K562 (cell line): Measurements from ENCODE around the gene SLC22A12. TPM values are rescaled to one million over a fixed set of nuclear protein-coding genes. Genes with fewer than 3 reads are reported as not detected.

Experiments
- ATAC-seq: fragments of 200-7000 bp; cut with Tn5 transposase; 3 replicates; pipeline ENCODE4 v1.9.1; 2020; ENCODE audit warnings: moderate library complexity
- BruUV-seq: library from RNA; stranded (reverse); fragments of 400-500 nt; replicated peaks from 2 replicates; lab custom pipeline; 2021; lab: Mats Ljungman, UMichigan
- CTCF ChIA-PET: fragments of 300-600 bp; formaldehyde crosslinking; extraction: SDS; loops from one replicate; lab custom pipeline; 2021; ENCODE audit warnings: low intra/inter-chr PET ratio; lab: Yijun Ruan, JAX
- POLR2A ChIA-PET: fragments of 300-600, 350-650 bp; sonication (Branson Sonifier 250); formaldehyde crosslinking; extraction: SDS; loops from one replicate; lab custom pipeline; 2021; ENCODE audit warnings: antibody characterized with exemption, inconsistent platforms; lab: Yijun Ruan, JAX
- DNase-seq, 4 experiments: peaks; one replicate each; pipeline versions ENCODE4 v3.0.0 to v3.0.0-alpha.2; 2011 to 2018; ENCODE audit warnings: low spot score in 3 of 4, mixed read lengths in 3 of 4; ENCODE audit errors: extremely low read depth in 1 of 4
- FAIRE-seq: peaks from 2 replicates; lab custom pipeline; 2011; peaks lifted over from hg19 to GRCh38; lab: Jason Lieb, UNC
- H2AFZ ChIP-seq: 2 replicates; pipeline ENCODE4 v1.6.0; 2011; ENCODE audit warnings: low read depth, low read length, control low read depth, inconsistent platforms
- H3K27ac ChIP-seq: fragments of 200-600 bp; 3 replicates; pipeline ENCODE4 v1.8.0; 2011; ENCODE audit warnings: low read depth, mild to moderate bottlenecking, control low read depth, inconsistent platforms, low read length, moderate library complexity, mixed read lengths; ENCODE audit errors: extremely low read depth
- H3K27me3 ChIP-seq, 2 experiments: fragments of 300-600 bp in 1 of 2; 2 replicates in 1 of 2; 3 replicates in 1 of 2; pipeline versions ENCODE4 v1.6.0 to v1.8.0; 2011; ENCODE audit warnings: inconsistent platforms in 2 of 2, low read length in 2 of 2, mild to moderate bottlenecking in 1 of 2, mixed read lengths in 1 of 2, moderate library complexity in 1 of 2; ENCODE audit not compliant: control insufficient read depth in 2 of 2, insufficient read depth in 2 of 2
- H3K36me3 ChIP-seq: fragments of 300-600 bp; 3 replicates; pipeline ENCODE4 v1.8.0; 2011; ENCODE audit warnings: mild to moderate bottlenecking, low read length, inconsistent platforms; ENCODE audit not compliant: control insufficient read depth, insufficient read depth
- H3K4me1 ChIP-seq, 2 experiments: fragments of 200-600 bp in 1 of 2; replicated peaks in 1 of 2; 2 replicates in 1 of 2; 3 replicates in 1 of 2; pipeline versions ENCODE4 v1.5.1 to v1.8.0; 2011; ENCODE audit warnings: inconsistent platforms in 2 of 2, low read length in 2 of 2, mild to moderate bottlenecking in 1 of 2, mixed read lengths in 1 of 2, moderate library complexity in 1 of 2; ENCODE audit not compliant: control insufficient read depth in 2 of 2, insufficient read depth in 2 of 2
- H3K4me2 ChIP-seq: 2 replicates; pipeline ENCODE4 v1.6.1; 2011; ENCODE audit warnings: low read length, control low read depth, inconsistent platforms, mixed read lengths; ENCODE audit not compliant: insufficient read depth
- H3K4me3 ChIP-seq: fragments of 200-600 bp; sonication (generic), shearing (Covaris generic); 2 replicates; pipeline ENCODE4 v1.5.1; 2016; ENCODE audit warnings: control low read depth, inconsistent platforms
- H3K79me2 ChIP-seq: fragments of 200-600 bp; 3 replicates; pipeline ENCODE4 v1.8.0; 2011; ENCODE audit warnings: low read length, inconsistent platforms; ENCODE audit not compliant: control insufficient read depth, insufficient read depth
- H3K9ac ChIP-seq, 2 experiments: 2 replicates each; pipeline versions ENCODE4 v1.6.0 to v1.6.1; 2011; ENCODE audit warnings: low read depth in 2 of 2, low read length in 2 of 2, control low read depth in 1 of 2, inconsistent platforms in 1 of 2, mild to moderate bottlenecking in 1 of 2, mixed read lengths in 1 of 2; ENCODE audit not compliant: insufficient read depth in 1 of 2
- H3K9me1 ChIP-seq: one replicate; pipeline ENCODE4 v1.6.0; 2011; ENCODE audit warnings: inconsistent platforms, mild to moderate bottlenecking, low read length, moderate library complexity; ENCODE audit not compliant: control insufficient read depth, insufficient read depth
- H3K9me3 ChIP-seq: replicated peaks from 2 replicates; pipeline ENCODE4 v1.5.1; 2011; ENCODE audit warnings: low read depth, low read length, inconsistent platforms; ENCODE audit not compliant: control insufficient read depth, insufficient read depth
- H4K20me1 ChIP-seq: replicated peaks from 2 replicates; pipeline ENCODE4 v1.6.1; 2011; ENCODE audit warnings: low read length, inconsistent platforms, mixed read lengths; ENCODE audit not compliant: control insufficient read depth, insufficient read depth
- ARHGAP35 ChIP-seq: fragments of 450-650 bp; IDR thresholded peaks from 2 replicates; pipeline ENCODE4 v1.6.1; 2018; ENCODE audit not compliant: partially characterized antibody
- CCNT2 ChIP-seq: IDR thresholded peaks from 2 replicates; pipeline ENCODE4 v1.6.1; 2011; ENCODE audit warnings: borderline replicate concordance, low read depth, mild to moderate bottlenecking, moderate library complexity, mixed read lengths, low read length; ENCODE audit not compliant: insufficient read length; ENCODE audit errors: extremely low read depth
- CEBPG ChIP-seq, 3 experiments: fragments of 200-800 bp in 1 of 3; sonication (Bioruptor generic) in 1 of 3; sonication (generic) in 1 of 3; formaldehyde crosslinking in 1 of 3; IDR thresholded peaks in 2 of 3; conservative IDR thresholded peaks in 1 of 3; 2 replicates each; pipeline versions ENCODE4 v1.6.1 to v1.8.0; 2016 to 2022; ENCODE audit warnings: missing compliant biosample characterization in 2 of 3, missing genetic modification characterization in 2 of 3, mild to moderate bottlenecking in 1 of 3, missing genetic modification reagents in 1 of 3
- FOSL1 ChIP-seq: fragments of 200-800 bp; sonication (Bioruptor generic); conservative IDR thresholded peaks from 2 replicates; pipeline ENCODE4 v1.6.1; 2016; ENCODE audit warnings: missing genetic modification characterization, missing compliant biosample characterization
- FOXJ2 ChIP-seq: fragments of 200-800 bp; sonication (Bioruptor generic); IDR thresholded peaks from 2 replicates; pipeline ENCODE4 v1.6.1; 2016; ENCODE audit warnings: missing genetic modification characterization, missing compliant biosample characterization
- FUS ChIP-seq: fragments of 200-400 bp; formaldehyde crosslinking; optimal IDR thresholded peaks from 2 replicates; pipeline ENCODE3; 2017; ENCODE audit warnings: low read depth, low read length
- KDM5B ChIP-seq: fragments of 200-600 bp; sonication (generic); IDR thresholded peaks from 2 replicates; pipeline ENCODE4 v1.6.1; 2012; ENCODE audit warnings: low read depth, mild to moderate bottlenecking, moderate library complexity, low read length, control low read depth, inconsistent platforms; ENCODE audit not compliant: insufficient replicate concordance
- KLF16 ChIP-seq: IDR thresholded peaks from 2 replicates; pipeline ENCODE4 v1.6.1; 2016; ENCODE audit warnings: antibody characterized with exemption
- LCOR ChIP-seq: sonication (generic); formaldehyde crosslinking; IDR thresholded peaks from 2 replicates; pipeline ENCODE4 v1.8.0; 2022; ENCODE audit warnings: mild to moderate bottlenecking, missing genetic modification reagents
- MYBL2 ChIP-seq, 2 experiments: fragments of 450-650 bp in 1 of 2; sonication (generic) in 1 of 2; formaldehyde crosslinking in 1 of 2; IDR thresholded peaks; 2 replicates each; pipeline versions ENCODE4 v1.6.1 to v1.8.1; 2017 to 2022; ENCODE audit warnings: borderline replicate concordance in 1 of 2, inconsistent platforms in 1 of 2, low read depth in 1 of 2, mild to moderate bottlenecking in 1 of 2, missing genetic modification reagents in 1 of 2, moderate library complexity in 1 of 2
- NFIC ChIP-seq: fragments of 450-650 bp; IDR thresholded peaks from 2 replicates; pipeline ENCODE4 v1.6.1; 2017; ENCODE audit warnings: mild to moderate bottlenecking, inconsistent platforms
- NR1H2 ChIP-seq: sonication (generic); formaldehyde crosslinking; IDR thresholded peaks from 2 replicates; pipeline ENCODE4 v1.4.0; 2020; ENCODE audit warnings: mild to moderate bottlenecking, missing genetic modification reagents
- RBM34 ChIP-seq: fragments of 200-400 bp; formaldehyde crosslinking; IDR thresholded peaks from 2 replicates; pipeline ENCODE4 v1.6.1; 2018; ENCODE audit warnings: low read length, borderline replicate concordance; ENCODE audit not compliant: insufficient read depth
- SMARCC2 ChIP-seq: fragments of 450-650 bp; IDR thresholded peaks from 2 replicates; pipeline ENCODE4 v1.6.1; 2017; ENCODE audit warnings: antibody characterized with exemption, moderate library complexity, mild to moderate bottlenecking, low read depth
- SNIP1 ChIP-seq: fragments of 450-650 bp; IDR thresholded peaks from 2 replicates; pipeline ENCODE4 v1.7.1; 2017; ENCODE audit warnings: low read depth, mild to moderate bottlenecking
- ZNF584 ChIP-seq: fragments of 200-800 bp; sonication (Bioruptor generic); IDR thresholded peaks from 2 replicates; pipeline ENCODE4 v1.6.1; 2016; ENCODE audit warnings: low read depth, mild to moderate bottlenecking, missing genetic modification characterization, missing compliant biosample characterization
- ZNF778 ChIP-seq: fragments of 450-650 bp; formaldehyde crosslinking; IDR thresholded peaks from 2 replicates; pipeline ENCODE4 v1.4.0; 2020; ENCODE audit warnings: mild to moderate bottlenecking, moderate library complexity
- WGBS: fragments of 100-300 bp; shearing (Covaris generic); methylation state at CpG from one replicate; pipeline ENCODE4 v1.1.6; 2016; ENCODE audit warnings: low coverage, mixed read lengths; ENCODE audit not compliant: insufficient coverage; ENCODE audit errors: missing lambda C conversion rate; 5-methylcytosine and 5-hydroxymethylcytosine counted together
- in situ Hi-C: fragments of 300-500 bp; cut with MboI; formaldehyde crosslinking; loops from 4 replicates; pipeline ENCODE4 v1.15.0; 2018; ENCODE audit warnings: inconsistent platforms, mixed read lengths
- intact Hi-C: fragments of 100-400 bp; cut with micrococcal nuclease; formaldehyde crosslinking; loops from 2 replicates; pipeline ENCODE4 v1.14.2; 2022
- polyA plus RNA-seq, 8 experiments: library from polyadenylated mRNA; depleted of rRNA in 4 of 8; stranded (reverse) in 5 of 8; unstranded in 3 of 8; fragments of >200 nt; fragmentation: Nextera tagmentation in 2 of 8; fragmentation: Illumina TruSeq in 1 of 8; extraction: Ambion mirVana in 2 of 8; extraction: Trizol in 1 of 8; gene quantifications; 2 replicates each; pipeline versions ENCODE4 v1.2.1 to v1.2.3, GENCODE V29; 2011 to 2014; ENCODE audit warnings: inconsistent platforms in 1 of 8, missing spikeins in 1 of 8
- total RNA-seq, 7 experiments: library from RNA; depleted of rRNA in 6 of 7; stranded (reverse); fragments of >200 nt in 6 of 7; fragmentation: Illumina TruSeq in 2 of 7; extraction: Trizol in 2 of 7; gene quantifications; 2 replicates each; pipeline versions ENCODE4 v1.2.1 to v1.2.3, GENCODE V29; 2011 to 2021; ENCODE audit warnings: low replicate concordance in 1 of 7
- TF ChIP-seq, protein P1 (sequence below): fragments of 200-400 bp; formaldehyde crosslinking; IDR thresholded peaks from 2 replicates; pipeline ENCODE4 v1.6.1; 2017; ENCODE audit warnings: mild to moderate bottlenecking, low read depth, low read length, moderate library complexity
- TF ChIP-seq, protein P2 (sequence below): sonication (generic); formaldehyde crosslinking; IDR thresholded peaks from 2 replicates; pipeline ENCODE4 v1.8.0; 2022; ENCODE audit warnings: mild to moderate bottlenecking, missing genetic modification reagents

The SLC22A12 gene
- total and polyA plus RNA-seq, 9 of the 15 experiments (the other 6 are each of a cell fraction or from before 2014, with no cell fraction given): not detected

DNA sequence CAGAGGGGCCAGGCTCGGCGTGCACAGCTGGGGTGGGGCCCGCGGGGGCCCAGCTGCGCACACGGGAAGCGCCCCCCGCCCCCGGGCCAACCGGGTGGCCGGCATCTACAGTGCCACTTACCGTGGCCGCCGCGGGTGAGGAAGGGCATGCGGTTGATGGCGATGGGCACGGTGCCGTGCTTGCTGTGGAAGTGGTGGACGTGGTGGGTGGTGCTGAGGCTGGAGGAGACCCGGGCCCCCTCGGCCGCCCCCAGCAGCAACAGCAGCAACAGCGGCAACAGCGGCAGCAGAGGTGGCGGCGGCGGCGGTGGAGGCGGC is 51.4 kb downstream of the SLC22A12 start (continued):
- TF ChIP-seq CEBPG (CRISPR knock-in tag; IDR thresholded peaks at IDR 0.05): no peak
- no peak for TF ChIP-seq CEBPG (tag; conservative IDR thresholded peaks at IDR 0.05 in 1 of 2, IDR thresholded peaks at IDR 0.05 in 1 of 2)
- no peak for TF ChIP-seq FOSL1 (tag)
- no peak for TF ChIP-seq CCNT2

DNA sequence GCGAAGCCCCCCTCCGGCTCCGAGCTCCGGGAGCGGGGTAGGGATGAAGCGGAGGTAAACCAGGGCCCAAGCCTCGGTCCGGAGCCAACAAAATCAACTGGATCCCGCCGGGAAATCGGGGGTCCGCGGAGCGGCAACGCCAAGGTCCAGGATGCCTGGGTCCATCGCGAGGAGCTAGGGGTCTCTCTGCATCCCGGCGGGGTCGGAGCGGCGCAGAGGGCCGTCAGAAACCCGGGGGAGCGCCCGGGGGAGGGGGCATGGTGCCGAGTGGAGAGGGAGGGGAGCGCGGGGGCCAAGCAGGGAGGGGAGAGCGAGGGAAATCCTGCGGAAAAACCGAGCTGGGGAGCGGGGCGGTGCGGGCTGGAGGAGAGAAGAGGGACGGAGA is 51.8 kb downstream of the SLC22A12 start:
- DNase-seq (no peak), FAIRE-seq (no peak), ATAC-seq (no peak)
- H3K9ac ChIP-seq: peak overlapping the region in 1 of 2 experiments; percentile 17; a peak in 1 of 4 replicates
- no peak overlapping the region for H3K4me2 ChIP-seq
- no peaks in the 10 kb centered on the region for H3K9me1 ChIP-seq
- WGBS: 5% methylated on average over 17 of the region's 36 CpGs
- H3K9me3 ChIP-seq: no peaks in the 10 kb centered on the region
- peaks cover 0 to 20% of the 10 kb centered on the region in 2 experiments; a peak in 2 of 5 replicates for H3K4me1 ChIP-seq
- in situ Hi-C loops (no loop called here), intact Hi-C loops (no loop called here)
- H3K27ac ChIP-seq: no peak overlapping the region
- no peaks in the 10 kb centered on the region for H3K36me3 ChIP-seq
- H4K20me1 ChIP-seq: peaks cover 4% of the 10 kb centered on the region; the same call in 1 of the 2 replicates
- H2AFZ ChIP-seq: no peak overlapping the region
- ChIA-PET POLR2A (interaction anchor here (0.6 kb wide), 1 partner anchor 17 kb away, joined by 3 read pairs; no protein-coding TSS in a partner anchor), CTCF (no interaction called here)
- TF ChIP-seq FUS: no peak
- TF ChIP-seq ARHGAP35: no peak
- TF ChIP-seq KLF16: no peak
- TF ChIP-seq ZNF584 (CRISPR knock-in tag): no peak
- TF ChIP-seq MYBL2 (IDR thresholded peaks at IDR 0.05; ENCODE audit: low read depth): no peak
- TF ChIP-seq MYBL2 (CRISPR knock-in tag; IDR thresholded peaks at IDR 0.05; ENCODE audit: borderline replicate concordance): no peak
- TF ChIP-seq NFIC: no peak
- TF ChIP-seq RBM34: no peak
- no peak for TF ChIP-seq KDM5B
- TF ChIP-seq FOXJ2 (tag): no peak
- no peak for TF ChIP-seq LCOR (CRISPR knock-in tag)
- TF ChIP-seq, protein P1, sequence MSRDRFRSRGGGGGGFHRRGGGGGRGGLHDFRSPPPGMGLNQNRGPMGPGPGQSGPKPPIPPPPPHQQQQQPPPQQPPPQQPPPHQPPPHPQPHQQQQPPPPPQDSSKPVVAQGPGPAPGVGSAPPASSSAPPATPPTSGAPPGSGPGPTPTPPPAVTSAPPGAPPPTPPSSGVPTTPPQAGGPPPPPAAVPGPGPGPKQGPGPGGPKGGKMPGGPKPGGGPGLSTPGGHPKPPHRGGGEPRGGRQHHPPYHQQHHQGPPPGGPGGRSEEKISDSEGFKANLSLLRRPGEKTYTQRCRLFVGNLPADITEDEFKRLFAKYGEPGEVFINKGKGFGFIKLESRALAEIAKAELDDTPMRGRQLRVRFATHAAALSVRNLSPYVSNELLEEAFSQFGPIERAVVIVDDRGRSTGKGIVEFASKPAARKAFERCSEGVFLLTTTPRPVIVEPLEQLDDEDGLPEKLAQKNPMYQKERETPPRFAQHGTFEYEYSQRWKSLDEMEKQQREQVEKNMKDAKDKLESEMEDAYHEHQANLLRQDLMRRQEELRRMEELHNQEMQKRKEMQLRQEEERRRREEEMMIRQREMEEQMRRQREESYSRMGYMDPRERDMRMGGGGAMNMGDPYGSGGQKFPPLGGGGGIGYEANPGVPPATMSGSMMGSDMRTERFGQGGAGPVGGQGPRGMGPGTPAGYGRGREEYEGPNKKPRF: no peak
- no peak for TF ChIP-seq ZNF778 (CRISPR knock-in tag)
- TF ChIP-seq, protein P2, sequence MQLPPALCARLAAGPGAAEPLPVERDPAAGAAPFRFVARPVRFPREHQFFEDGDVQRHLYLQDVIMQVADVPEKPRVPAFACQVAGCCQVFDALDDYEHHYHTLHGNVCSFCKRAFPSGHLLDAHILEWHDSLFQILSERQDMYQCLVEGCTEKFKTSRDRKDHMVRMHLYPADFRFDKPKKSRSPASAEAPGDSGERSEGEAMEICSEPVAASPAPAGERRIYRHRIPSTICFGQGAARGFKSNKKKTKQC (CRISPR knock-in tag): no peak
- no peak for TF ChIP-seq SMARCC2
- no peak for TF ChIP-seq SNIP1
- no peak for TF ChIP-seq NR1H2
- no peaks in the 10 kb centered on the region for H3K79me2 ChIP-seq
- peaks cover 8 to 72% of the 10 kb centered on the region in 2 experiments; a peak in 4 of 5 replicates for H3K27me3 ChIP-seq
- BruUV-seq: no TSS peak
- no peak overlapping the region for H3K4me3 ChIP-seq
